GM18951 (cell line): ENCODE measurements around the gene YBEY.
"Not testable (repeated sequence)": the region's sequence is repeated elsewhere in the genome, so short reads cannot be mapped to it uniquely, and the experiment has no call there.

Source experiments
- POLR2A ChIP-seq: IDR thresholded peaks from 4 replicates; pipeline ENCODE4 v1.6.1; 2011; ENCODE audit warnings: mild to moderate bottlenecking; ENCODE audit not compliant: insufficient read length, insufficient read depth; ENCODE audit errors: extremely low read depth
- in situ Hi-C: fragments of 300-500 bp; cut with MboI; formaldehyde crosslinking; loops from one replicate; pipeline ENCODE4 v1.12.0; 2022; ENCODE audit warnings: low sequenced_read_pairs, mixed read lengths, inconsistent platforms; ENCODE audit not compliant: unreplicated experiment

Gene YBEY

DNA sequence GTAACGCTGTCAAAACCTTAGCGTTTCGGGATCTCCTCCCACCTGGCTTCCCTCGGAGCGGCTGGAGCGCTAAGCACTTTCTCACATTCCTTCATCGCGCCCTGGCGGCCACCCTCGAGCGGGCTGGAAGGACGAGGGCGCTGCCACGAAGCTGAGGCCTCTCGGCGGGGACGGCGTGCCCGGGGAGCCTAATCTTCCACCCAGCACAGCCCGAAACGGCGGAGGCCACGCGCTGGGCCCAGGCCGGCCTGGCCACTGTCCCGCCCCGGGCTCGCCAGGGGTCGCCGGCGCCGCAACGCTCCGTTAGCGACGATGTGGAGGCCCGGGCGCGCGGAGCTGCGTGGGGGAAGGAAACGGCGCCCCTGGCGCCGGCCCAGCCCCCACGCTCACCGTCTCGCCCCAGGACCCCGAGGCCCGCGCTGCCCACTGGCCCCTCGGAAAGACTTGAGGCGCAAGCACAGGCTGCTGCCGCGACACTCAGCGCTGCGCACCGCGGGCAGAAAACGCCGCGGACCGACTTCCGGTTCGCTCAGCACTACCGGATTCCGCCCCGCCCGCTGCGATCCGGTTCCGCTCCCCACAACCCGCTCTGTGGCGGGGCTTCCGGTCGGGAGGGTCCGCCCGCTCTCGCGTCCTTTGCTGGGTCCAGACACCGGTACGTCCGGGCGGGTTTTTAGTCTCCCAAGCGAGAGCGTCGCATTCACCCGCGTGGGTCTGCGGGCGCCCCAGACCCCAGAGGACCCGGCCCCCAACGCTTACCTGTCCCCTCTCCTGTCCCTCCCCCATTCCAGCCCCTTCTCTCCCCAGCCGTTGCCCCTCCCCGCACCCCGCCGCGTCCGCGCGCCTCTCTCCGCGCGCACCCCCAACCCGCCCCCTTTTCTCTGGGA, at the start of gene YBEY:
YBEY (plus strand) TSS at position 582 of the 887 bp plus-strand sequence. CDS start 572 bp downstream, outside the sequence.
- TF ChIP-seq POLR2A: peak; percentile 88
- in situ Hi-C loops: no loop called here

DNA sequence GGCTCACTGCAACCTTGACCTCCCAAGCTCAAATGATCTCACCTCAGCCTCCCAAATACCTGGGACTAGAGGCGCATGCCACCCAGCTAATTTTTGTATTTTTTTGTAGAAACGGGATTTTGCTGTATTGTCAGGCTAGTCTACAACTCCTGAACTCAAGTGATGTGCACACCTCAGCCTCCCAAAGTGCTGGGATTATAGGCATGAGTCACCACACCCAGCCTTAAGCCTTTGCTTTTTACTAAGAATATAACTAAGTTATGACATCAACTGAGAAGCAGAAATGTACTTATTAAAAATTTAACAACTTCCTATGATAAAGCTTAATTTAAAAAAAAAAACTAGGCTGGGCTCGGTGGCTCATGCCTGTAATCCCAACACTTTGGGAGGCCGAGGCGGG, 48.7 kb upstream of the YBEY start:
- TF ChIP-seq POLR2A: no peak
- in situ Hi-C loops: no loop called here

GRCh38 chr21:46239817-46240325, 46.3 kb upstream of the YBEY start:
- TF ChIP-seq POLR2A: no peak
- in situ Hi-C loops: no loop called here

DNA sequence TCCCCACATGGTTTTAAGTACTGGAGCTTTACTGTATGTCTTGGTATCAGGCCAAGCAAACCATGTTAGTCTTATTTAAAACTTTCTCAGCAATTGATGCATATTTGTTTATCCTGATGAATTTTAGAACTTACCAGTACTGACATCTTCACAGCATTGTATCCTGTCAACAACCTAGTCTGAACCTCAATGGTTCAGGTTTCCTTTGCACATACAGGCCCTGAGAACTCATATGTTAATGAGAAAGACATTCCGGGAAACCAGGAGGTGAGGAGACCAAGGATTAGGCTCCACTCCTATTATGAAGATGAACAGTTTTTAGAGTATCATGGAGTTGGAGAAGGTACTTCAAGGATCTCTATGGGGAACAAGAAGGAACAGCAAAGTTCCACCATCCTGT, 44.6 kb upstream of the YBEY start:
- in situ Hi-C loops: not testable (repeated sequence)

DNA sequence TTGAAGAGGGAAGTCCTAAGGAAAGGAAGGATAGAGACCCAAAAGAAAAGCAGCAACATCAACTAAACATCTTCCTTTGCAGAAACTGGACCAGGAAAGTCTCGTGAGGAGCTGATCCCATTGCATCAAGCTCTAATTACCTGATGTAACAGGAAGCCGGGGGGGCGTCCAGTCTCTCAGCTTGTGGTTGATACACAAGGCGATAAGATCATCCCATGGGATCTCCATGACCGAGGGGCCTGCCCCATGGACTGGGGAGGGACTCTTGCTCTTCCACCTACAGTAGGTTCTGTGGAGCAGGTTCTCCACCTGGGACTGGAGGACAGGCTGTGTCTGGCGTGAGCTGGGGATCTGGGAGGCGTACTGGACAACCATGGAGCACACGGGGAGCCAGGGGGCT, 42.8 kb upstream of the YBEY start:
- in situ Hi-C loops: no loop called here
- no peak for TF ChIP-seq POLR2A

GRCh38 chr21:46243960-46244361, 42.2 kb upstream of the YBEY start:
- no peak for TF ChIP-seq POLR2A
- in situ Hi-C loops: no loop called here

- in situ Hi-C loops: no loop called here
- TF ChIP-seq POLR2A: no peak
These were observed 41.5 kb upstream of the YBEY start for GRCh38 chr21:46244602-46245001.

- TF ChIP-seq POLR2A: no peak
These were observed 40.8 kb upstream of the YBEY start for GRCh38 chr21:46245213-46245915.

DNA sequence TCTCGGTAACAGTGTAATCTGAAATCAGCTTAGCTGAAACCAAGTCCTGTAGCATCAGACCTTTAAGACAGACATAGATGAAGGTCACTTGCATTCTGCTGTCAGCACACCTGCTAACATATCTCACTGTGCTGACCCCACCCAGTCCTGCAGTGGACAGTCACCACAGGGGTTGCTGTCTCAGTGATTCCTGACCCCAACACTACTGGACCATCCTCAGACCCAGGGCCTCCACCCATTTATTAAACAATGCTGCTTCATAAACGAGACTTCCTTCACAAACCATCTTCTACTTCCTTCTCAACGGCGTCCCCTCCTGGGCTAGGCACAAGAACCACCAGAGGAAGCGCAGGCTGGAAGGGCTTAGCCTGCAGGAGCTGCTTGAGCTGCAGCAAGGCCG, 39.8 kb upstream of the YBEY start:
- in situ Hi-C loops: no loop called here
- no peak for TF ChIP-seq POLR2A

More at GRCh38 chr21:46245213-46245915, 40.8 kb upstream of the YBEY start:
- in situ Hi-C loops: no loop called here

- no peak for TF ChIP-seq POLR2A
- in situ Hi-C loops: no loop called here
These were observed 38.3 kb upstream of the YBEY start for GRCh38 chr21:46247699-46248421.

- in situ Hi-C loops: no loop called here
- TF ChIP-seq POLR2A: no peak
These were observed 37.7 kb upstream of the YBEY start for GRCh38 chr21:46248422-46248782.

DNA sequence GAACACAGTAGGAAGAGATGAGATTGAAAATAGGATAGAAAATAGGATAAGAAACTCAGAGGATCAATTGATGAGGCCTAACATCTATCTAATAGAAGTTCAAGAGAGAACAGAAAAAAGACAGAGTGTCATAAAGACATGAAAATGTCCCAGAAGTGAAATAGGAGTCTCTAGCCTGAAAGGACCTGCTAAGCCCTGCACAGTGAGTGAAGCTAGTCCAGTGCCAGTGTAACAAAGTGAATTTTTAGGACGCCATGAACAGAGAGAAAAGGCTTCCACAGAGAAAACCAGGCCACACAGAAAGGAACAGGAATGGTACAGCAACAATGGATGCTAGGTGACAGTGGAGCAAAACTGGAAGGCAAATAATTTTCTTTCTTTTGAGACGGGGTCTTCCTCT, 37.3 kb upstream of the YBEY start:
- in situ Hi-C loops: no loop called here
- TF ChIP-seq POLR2A: no peak

DNA sequence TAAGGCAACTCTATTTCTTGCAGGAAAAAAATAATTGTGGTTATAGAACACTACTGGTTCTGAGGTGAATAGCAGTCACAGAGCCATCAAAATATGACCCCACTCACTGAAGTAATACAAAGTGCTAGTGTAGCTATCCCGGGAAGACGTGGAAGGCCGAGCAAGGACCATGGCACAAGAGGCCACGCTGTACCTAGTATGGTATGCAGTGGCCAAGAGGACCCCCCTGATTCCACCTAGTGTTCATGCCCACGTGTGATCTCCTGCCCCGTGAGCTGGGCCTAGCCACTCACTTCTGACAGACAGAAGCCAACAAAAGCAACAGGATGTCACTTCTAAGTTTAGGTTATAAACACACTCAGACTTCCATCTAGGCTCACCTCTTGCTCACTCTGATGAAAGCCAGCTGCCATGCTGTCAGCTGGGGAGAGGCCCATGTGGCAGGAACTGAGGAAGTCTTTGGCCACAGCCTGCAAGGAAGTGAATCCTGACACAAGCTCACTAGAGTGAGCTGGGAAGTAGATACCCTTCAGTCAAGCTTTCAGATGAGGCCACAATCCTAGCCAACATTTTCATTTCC, 35.9 kb upstream of the YBEY start:
- in situ Hi-C loops: no loop called here
- no peak for TF ChIP-seq POLR2A

DNA sequence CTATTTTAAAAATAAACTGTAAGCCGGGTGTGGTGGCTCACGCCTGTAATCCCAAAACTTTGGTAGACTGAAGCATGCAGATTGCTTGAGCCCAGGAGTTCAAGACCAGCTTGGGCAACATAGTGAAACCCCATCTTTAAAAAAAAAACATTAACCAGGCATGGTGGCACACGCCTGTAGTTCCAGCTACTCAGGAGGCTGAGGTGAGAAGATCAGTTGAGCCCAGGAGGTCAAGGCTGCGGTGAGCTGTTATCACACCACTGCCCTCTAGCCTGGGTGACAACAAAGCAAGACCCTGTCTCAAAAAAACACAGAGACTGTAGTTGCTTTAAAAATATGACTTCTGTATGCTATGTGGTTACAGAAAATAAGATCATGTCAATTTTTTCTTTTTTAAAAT, 33.3 kb upstream of the YBEY start:
- in situ Hi-C loops: no loop called here

More for the DNA sequence above, 33.3 kb upstream of the YBEY start:
- TF ChIP-seq POLR2A: no peak
